HTR-8/SVneo (cell line): ENCODE results near the gene LNPEP.
"Not testable (repeated sequence)": the region's sequence is repeated elsewhere in the genome, so short reads cannot be mapped to it uniquely, and the experiment has no call there.

Source experiments
- DNase-seq: peaks from one replicate; pipeline ENCODE4 v3.0.0; 2011; ENCODE audit warnings: low spot score, mixed read lengths; ENCODE audit not compliant: insufficient read length
- FAIRE-seq: peaks from 2 replicates; lab custom pipeline; 2011; peaks lifted over from hg19 to GRCh38; lab: Jason Lieb, UNC

LNPEP gene

GRCh38 chr5:96928931-96929708 lies 6.8 kb upstream of the LNPEP start:
- FAIRE-seq (no peak), DNase-seq (no peak)

GRCh38 chr5:96930058-96930457 lies 5.8 kb upstream of the LNPEP start:
- FAIRE-seq (no peak), DNase-seq (no peak)

GRCh38 chr5:96930589-96930988 lies 5.3 kb upstream of the LNPEP start:
- DNase-seq (no peak), FAIRE-seq (no peak)

- not testable (repeated sequence) for FAIRE-seq, DNase-seq
Observed at GRCh38 chr5:96931037-96931436, 4.8 kb upstream of the LNPEP start.

GRCh38 chr5:96931605-96932004 lies 4.3 kb upstream of the LNPEP start:
- no peak for DNase-seq
- no peak for FAIRE-seq

- no peak for DNase-seq
- no peak for FAIRE-seq
Observed at GRCh38 chr5:96932026-96932425, 3.9 kb upstream of the LNPEP start.

- DNase-seq: peak; percentile 10
- FAIRE-seq: no peak
Observed at GRCh38 chr5:96933764-96934707, 1.8 kb upstream of the LNPEP start.

- FAIRE-seq: peak; percentile 51
- DNase-seq: peak; percentile 83
Observed at GRCh38 chr5:96934708-96935558, 947 bp upstream of the LNPEP start.

- DNase-seq (peak; percentile 21), FAIRE-seq (peak; percentile 4)
Observed at GRCh38 chr5:96936431-96937320, 796 bp downstream of the LNPEP start.

- DNase-seq: no peak
- no peak for FAIRE-seq
Observed at GRCh38 chr5:96940586-96940985, 4.7 kb downstream of the LNPEP start.

- DNase-seq: no peak
- no peak for FAIRE-seq
Observed at GRCh38 chr5:96941140-96941539, 5.3 kb downstream of the LNPEP start.

GRCh38 chr5:96942078-96942477 lies 6.2 kb downstream of the LNPEP start:
- FAIRE-seq (no peak), DNase-seq (no peak)

GRCh38 chr5:96942911-96943310 lies 7.0 kb downstream of the LNPEP start:
- DNase-seq (no peak), FAIRE-seq (no peak)

- FAIRE-seq (no peak), DNase-seq (no peak)
Observed at GRCh38 chr5:96943799-96944198, 7.9 kb downstream of the LNPEP start.

GRCh38 chr5:96945144-96945897 lies 9.4 kb downstream of the LNPEP start:
- no peak for DNase-seq

GRCh38 chr5:96946381-96946780 lies 10.5 kb downstream of the LNPEP start:
- no peak for FAIRE-seq

More at GRCh38 chr5:96945144-96945897, 9.4 kb downstream of the LNPEP start:
- FAIRE-seq: no peak

GRCh38 chr5:96952118-96952750 lies 16.4 kb downstream of the LNPEP start:
- FAIRE-seq: no peak
- no peak for DNase-seq

More at GRCh38 chr5:96946381-96946780, 10.5 kb downstream of the LNPEP start:
- DNase-seq: no peak
